OCI-LY7 (cell line): ENCODE results near the gene VBP1. TPM values are rescaled to one million over a fixed set of nuclear protein-coding genes. Genes with fewer than 3 reads are reported as not detected.

Source experiments
- BruUV-seq: library from RNA; stranded (reverse); fragments of 400-500 nt; replicated peaks from 2 replicates; lab custom pipeline; 2021; lab: Mats Ljungman, UMichigan
- CTCF ChIA-PET: fragments of 300-600 bp; sonication (Branson Sonifier 250); formaldehyde crosslinking; loops from one replicate; lab custom pipeline; 2022; ENCODE audit warnings: antibody characterized with exemption; ENCODE audit not compliant: unreplicated experiment; lab: Charles Lee
- POLR2A ChIA-PET: fragments of 300-600 bp; sonication (Branson Sonifier 250); formaldehyde crosslinking; loops from one replicate; lab custom pipeline; 2022; ENCODE audit warnings: antibody characterized with exemption; lab: Charles Lee
- DNase-seq: peaks from one replicate; pipeline ENCODE4 v3.0.0-alpha.2; 2015; ENCODE audit warnings: low spot score
- H2AFZ ChIP-seq: fragments of 200-600 bp; sonication (generic), shearing (Covaris generic); 2 replicates; pipeline ENCODE4 v1.6.1; 2014; ENCODE audit warnings: mild to moderate bottlenecking, antibody characterized with exemption, low read length, moderate library complexity
- H3K27ac ChIP-seq: fragments of 200-600 bp; sonication (generic); 2 replicates; pipeline ENCODE4 v1.5.1; 2014; ENCODE audit warnings: mixed run types, low read depth, mild to moderate bottlenecking, moderate library complexity, low read length, inconsistent platforms; ENCODE audit not compliant: poor library complexity, severe bottlenecking
- H3K36me3 ChIP-seq: fragments of 200-600 bp; sonication (generic); 2 replicates; pipeline ENCODE4 v1.6.1; 2014; ENCODE audit warnings: mild to moderate bottlenecking, antibody characterized with exemption, low read length, moderate library complexity, mixed read lengths; ENCODE audit not compliant: insufficient read depth
- H3K4me1 ChIP-seq: fragments of 200-600 bp; sonication (generic); 2 replicates; pipeline ENCODE4 v1.5.1; 2014; ENCODE audit warnings: mild to moderate bottlenecking, low read length; ENCODE audit not compliant: insufficient read depth, poor library complexity, severe bottlenecking
- H3K4me2 ChIP-seq: fragments of 200-600 bp; sonication (generic); 2 replicates; pipeline ENCODE4 v1.6.1; 2014; ENCODE audit warnings: mild to moderate bottlenecking, low read length
- H3K4me3 ChIP-seq: fragments of 200-600 bp; sonication (generic); 2 replicates; pipeline ENCODE4 v1.5.1; 2014; ENCODE audit warnings: mild to moderate bottlenecking, low read depth, low read length; ENCODE audit not compliant: poor library complexity, severe bottlenecking
- H3K79me2 ChIP-seq: fragments of 200-600 bp; sonication (generic); 2 replicates; pipeline ENCODE4 v1.6.1; 2016; ENCODE audit warnings: low read depth, mild to moderate bottlenecking, low read length, moderate library complexity, mixed read lengths; ENCODE audit not compliant: insufficient read depth
- H3K9me2 ChIP-seq: fragments of 200-600 bp; sonication (generic); 2 replicates; pipeline ENCODE4 v1.6.1; 2016; ENCODE audit warnings: mild to moderate bottlenecking, low read length, mixed read lengths; ENCODE audit not compliant: insufficient read depth
- H3K9me3 ChIP-seq: fragments of 200-600 bp; sonication (generic); 2 replicates; pipeline ENCODE4 v1.6.1; 2014; ENCODE audit warnings: mild to moderate bottlenecking, mixed run types, low read length, mixed read lengths
- H4K20me1 ChIP-seq: fragments of 200-600 bp; sonication (generic); 2 replicates; pipeline ENCODE4 v1.6.1; 2014; ENCODE audit warnings: mild to moderate bottlenecking, antibody characterized with exemption, low read length, moderate library complexity, mixed read lengths; ENCODE audit not compliant: insufficient read depth
- CTCF ChIP-seq: fragments of 200-600 bp; sonication (generic); conservative IDR thresholded peaks from 2 replicates; pipeline ENCODE4 v1.5.1; 2014; ENCODE audit warnings: mild to moderate bottlenecking, antibody characterized with exemption, low read length, moderate library complexity, mixed read lengths
- EZH2phosphoT487 ChIP-seq: fragments of 200-600 bp; sonication (generic); IDR thresholded peaks from 2 replicates; pipeline ENCODE4 v1.6.1; 2018; ENCODE audit warnings: low read depth, borderline replicate concordance, mild to moderate bottlenecking, mixed run types, antibody characterized with exemption, low read length, moderate library complexity, mixed read lengths
- intact Hi-C: fragments of 100-400 bp; cut with micrococcal nuclease; formaldehyde crosslinking; loops from one replicate; pipeline ENCODE4 v1.10.0; 2022; ENCODE audit not compliant: unreplicated experiment
- total RNA-seq, 2 experiments: library from RNA; depleted of rRNA in 1 of 2; stranded (reverse); fragments of >200 nt in 1 of 2; shearing (Covaris generic) in 1 of 2; gene quantifications; 2 replicates each; pipeline ENCODE4 v1.2.3, GENCODE V29; 2014 to 2022

VBP1 gene
- total RNA-seq, 2 experiments from 2014 or later, result 42.9 to 63.4 TPM

- no peak overlapping the region for H3K27ac ChIP-seq
- H3K4me3 ChIP-seq, result no peak overlapping the region
- intact Hi-C loops, result no loop called here
- H2AFZ ChIP-seq, result no peak overlapping the region
- H3K79me2 ChIP-seq, result peaks cover 21% of the 10 kb centered on the region
- no peaks in the 10 kb centered on the region for H3K9me3 ChIP-seq
- BruUV-seq, result no TSS peak
- ChIA-PET CTCF (no interaction called here), POLR2A (no interaction called here)
- no peak for DNase-seq
- H3K4me2 ChIP-seq, result no peak overlapping the region
- no peaks in the 10 kb centered on the region for H4K20me1 ChIP-seq
- TF ChIP-seq EZH2phosphoT487, result no peak
- TF ChIP-seq CTCF, result no peak
- no peaks in the 10 kb centered on the region for H3K9me2 ChIP-seq
- peaks cover 21% of the 10 kb centered on the region for H3K4me1 ChIP-seq
- no peaks in the 10 kb centered on the region for H3K36me3 ChIP-seq
These were observed 2.5 kb upstream of the VBP1 start for GRCh38 chrX:155213731-155214130.

- POLR2A ChIA-PET, result interaction anchor here (0.8 to 1.0 kb wide), 2 partner anchors 48 to 112 kb away, joined by 3 read pairs; no protein-coding TSS in a partner anchor
- TSS peak; percentile 89 for BruUV-seq
These were observed 649 bp upstream of the VBP1 start for GRCh38 chrX:155215443-155216178.

More at GRCh38 chrX:155215443-155216178, 649 bp upstream of the VBP1 start:
- H4K20me1 ChIP-seq, result no peaks in the 10 kb centered on the region
- H2AFZ ChIP-seq, result peak overlapping the region; percentile 95
- H3K27ac ChIP-seq, result peak overlapping the region; percentile 45
- H3K4me3 ChIP-seq, result peak overlapping the region; percentile 77
- CTCF ChIA-PET, result interaction anchor here (0.7 kb wide), 1 partner anchor 24 kb away, joined by 4 read pairs; no protein-coding TSS in a partner anchor
- peaks cover 14% of the 10 kb centered on the region for H3K36me3 ChIP-seq
- no peaks in the 10 kb centered on the region for H3K9me2 ChIP-seq
- peaks cover 22% of the 10 kb centered on the region for H3K4me1 ChIP-seq
- DNase-seq, result no peak
- H3K9me3 ChIP-seq, result no peaks in the 10 kb centered on the region
- H3K4me2 ChIP-seq, result peak overlapping the region; percentile 90
- H3K79me2 ChIP-seq, result peaks cover 38% of the 10 kb centered on the region
- TF ChIP-seq EZH2phosphoT487, result no peak
- no peak for TF ChIP-seq CTCF
- intact Hi-C loops, result loop anchor here (1.0 to 5.0 kb wide), 2 partner anchors 49 to 188 kb away; partner anchors contain the start of genes FUNDC2 and RAB39B
